Measurements from ENCODE around the gene SRSF10. TPM values are rescaled to one million over a fixed set of nuclear protein-coding genes. Genes with fewer than 3 reads are reported as not detected.
A peak's percentile ranks its signal among the peaks of the same experiment; 100 is the strongest.

SRSF10 gene
- total and polyA plus RNA-seq, 2 of the 8 experiments (the other 6 are each of a cell fraction or from before 2014, with no cell fraction given), result 155 to 194 TPM

- no peaks in the 10 kb centered on the region for H4K20me1 ChIP-seq (replicated peaks in 1 of 2; ENCODE audit: control insufficient read depth in 1 of 2, insufficient read depth in 2 of 2, low read length in 2 of 2)
- H2BK5ac ChIP-seq (ENCODE audit: low read depth, low read length), result 0 out of 2 replicates have a peak overlapping the region, but pooled peaks have one; percentile 83
- H2AK5ac ChIP-seq (ENCODE audit: low read depth, low read length), result no peak overlapping the region
- ChIA-PET CTCF (ENCODE audit: partially characterized antibody) (interaction anchor here (0.7 to 1.8 kb wide), 4 partner anchors 11 to 1119 kb away, joined by 3 to 8 read pairs (median 3); no protein-coding TSS in a partner anchor), POLR2A (ENCODE audit: partially characterized antibody) (interaction anchor here (0.6 to 2.0 kb wide), 6 partner anchors 11 to 165 kb away, joined by 3 to 5 read pairs (median 3); no protein-coding TSS in a partner anchor)
- peaks cover 0 to 6% of the 10 kb centered on the region in 2 experiments; a peak in 1 of 4 replicates for H3K9me3 ChIP-seq (ENCODE audit: insufficient read depth in 2 of 2, low read depth in 1 of 2, low read length in 1 of 2)
- peaks cover 2 to 8% (median 6%) of the 10 kb centered on the region in 4 experiments; a peak in 6 of 7 replicates for H3K4me1 ChIP-seq (replicated peaks in 1 of 4; ENCODE audit: control insufficient read depth in 3 of 4, insufficient read depth in 4 of 4, low read length in 3 of 4)
- H2BK120ac ChIP-seq (replicated peaks; ENCODE audit: low read depth, low read length), result peak overlapping the region; percentile 78
- H3K23me2 ChIP-seq (ENCODE audit: low read depth, low read length), result no peaks in the 10 kb centered on the region
- no peak overlapping the region for H3K14ac ChIP-seq (ENCODE audit: insufficient read length)
- no peak overlapping the region for H4K91ac ChIP-seq (replicated peaks; ENCODE audit: insufficient read length, low read length)
- H3K79me1 ChIP-seq (ENCODE audit: low read depth, low read length), result no peaks in the 10 kb centered on the region
- 26% methylated on average over 6 of the region's 6 CpGs; no CpG with 5 or more reads in 1 of the 2 experiments for whole genome bisulfite sequencing, 2 experiments (ENCODE audit: extremely low coverage in 1 of 2, insufficient coverage in 1 of 2, insufficient read length in 1 of 2, insufficient replicate concordance in 2 of 2, low coverage in 1 of 2, low lambda C conversion rate in 2 of 2, missing lambda C conversion rate in 1 of 2)
- peak overlapping the region; percentile 86; the same call in 1 of the 2 replicates for H2AFZ ChIP-seq (ENCODE audit: low read length)
- H3K56ac ChIP-seq (replicated peaks; ENCODE audit: insufficient read length, low read depth, low read length), result no peak overlapping the region
- TF ChIP-seq, protein P1, sequence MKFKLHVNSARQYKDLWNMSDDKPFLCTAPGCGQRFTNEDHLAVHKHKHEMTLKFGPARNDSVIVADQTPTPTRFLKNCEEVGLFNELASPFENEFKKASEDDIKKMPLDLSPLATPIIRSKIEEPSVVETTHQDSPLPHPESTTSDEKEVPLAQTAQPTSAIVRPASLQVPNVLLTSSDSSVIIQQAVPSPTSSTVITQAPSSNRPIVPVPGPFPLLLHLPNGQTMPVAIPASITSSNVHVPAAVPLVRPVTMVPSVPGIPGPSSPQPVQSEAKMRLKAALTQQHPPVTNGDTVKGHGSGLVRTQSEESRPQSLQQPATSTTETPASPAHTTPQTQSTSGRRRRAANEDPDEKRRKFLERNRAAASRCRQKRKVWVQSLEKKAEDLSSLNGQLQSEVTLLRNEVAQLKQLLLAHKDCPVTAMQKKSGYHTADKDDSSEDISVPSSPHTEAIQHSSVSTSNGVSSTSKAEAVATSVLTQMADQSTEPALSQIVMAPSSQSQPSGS (IDR thresholded peaks at IDR 0.05; ENCODE audit: low read length), result peak; percentile 73
- TF ChIP-seq ZNF274 (IDR thresholded peaks at IDR 0.05; ENCODE audit: borderline replicate concordance, extremely low read depth, low read length), result no peak
- no peak for TF ChIP-seq BCL11A (IDR thresholded peaks at IDR 0.05; ENCODE audit: low read depth in 2 of 2, low read length in 2 of 2)
- 0 out of 2 replicates have a peak, but pooled peaks have one; percentile 48 for TF ChIP-seq CREB1 (IDR thresholded peaks at IDR 0.05)
- TF ChIP-seq YY1 (IDR thresholded peaks at IDR 0.05; ENCODE audit: low read depth, low read length), result 0 out of 2 replicates have a peak, but pooled peaks have one; percentile 18
- H2BK15ac ChIP-seq (ENCODE audit: low read length), result peak overlapping the region; percentile 88
- H3K4ac ChIP-seq (replicated peaks; ENCODE audit: insufficient read length, low read depth, low read length), result peak overlapping the region; percentile 78
- no peaks in the 10 kb centered on the region for H3K27me3 ChIP-seq (replicated peaks in 1 of 4; ENCODE audit: control insufficient read depth in 3 of 4, extremely low read depth in 1 of 4, insufficient read depth in 3 of 4, low read length in 3 of 4)
- peak overlapping the region in 2 of 4 experiments; percentile 19 to 36; a peak in 4 of 8 replicates for H3K4me3 ChIP-seq (ENCODE audit: extremely low read depth in 1 of 4, insufficient read depth in 2 of 4, low read depth in 3 of 4, low read length in 4 of 4)
- H3K23ac ChIP-seq (ENCODE audit: insufficient read length), result no peak overlapping the region
- H3K27ac ChIP-seq (ENCODE audit: low read depth, low read length), result peak overlapping the region; percentile 27; the same call in 1 of the 2 replicates
- H4K5ac ChIP-seq (ENCODE audit: insufficient read length, low read depth, low read length), result peak overlapping the region; percentile 89
- peak overlapping the region; percentile 72 for H3K18ac ChIP-seq (ENCODE audit: extremely low read depth, low read length)
- no peak overlapping the region for H2BK20ac ChIP-seq (ENCODE audit: low read length)
- no peaks in the 10 kb centered on the region; a peak in 1 of 8 replicates for H3K36me3 ChIP-seq (ENCODE audit: control insufficient read depth in 2 of 4, insufficient read depth in 4 of 4, low read length in 3 of 4)
- peak; percentile 93 for FAIRE-seq
- H2BK12ac ChIP-seq (ENCODE audit: low read depth, low read length), result no peak overlapping the region
- H3K9ac ChIP-seq (replicated peaks in 1 of 4; ENCODE audit: extremely low read depth in 1 of 4, low read depth in 3 of 4, low read length in 3 of 4), result no peak overlapping the region
- no peak overlapping the region for H4K8ac ChIP-seq (ENCODE audit: extremely low read depth, insufficient read depth, low read length)
- peak in 1 of 2 experiments; percentile 66 for DNase-seq (ENCODE audit: low read depth in 1 of 2, low spot score in 2 of 2)
- H3K79me2 ChIP-seq (ENCODE audit: control insufficient read depth in 1 of 2, insufficient read depth in 2 of 2, low read length in 2 of 2), result no peaks in the 10 kb centered on the region
- H3K4me2 ChIP-seq (ENCODE audit: insufficient read depth in 1 of 2, low read depth in 2 of 2, low read length in 2 of 2), result peak overlapping the region; percentile 62 to 74
Observed at GRCh38 chr1:23936481-23937176, 43.5 kb downstream of the SRSF10 start.

All from H1 (cell line).